NCI-H2081 treated with DMSO at 0.1 percent for 48 hours (cell line): ENCODE data around the gene CUX1.
"Not testable (repeated sequence)": the region's sequence is repeated elsewhere in the genome, so short reads cannot be mapped to it uniquely, and the experiment has no call there.

Experiments
- DNase-seq: peaks from one replicate; lab custom pipeline; 2025; lab: John Stamatoyannopoulos, UW

CUX1 gene

DNA sequence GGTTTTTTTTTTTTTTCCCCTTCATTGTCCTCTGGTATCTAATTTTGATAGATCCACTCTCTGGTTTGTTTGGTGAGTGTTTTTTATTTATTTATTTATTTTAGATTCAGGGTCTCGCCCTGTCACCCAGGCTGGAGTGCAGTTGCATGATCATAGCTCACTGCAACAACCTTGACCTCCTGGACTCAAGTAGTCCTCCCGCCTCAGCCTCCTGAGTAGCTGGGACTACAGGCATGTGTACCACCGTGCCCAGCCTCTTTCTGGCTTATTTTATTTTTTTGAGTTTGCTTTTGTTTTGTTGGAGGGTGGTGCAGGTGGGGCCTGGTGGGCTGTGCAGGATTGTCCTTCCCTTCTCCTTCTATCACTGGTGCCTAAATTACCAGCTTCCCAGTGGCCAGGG, 282.0 kb downstream of the CUX1 start:
- DNase-seq = no peak

DNA sequence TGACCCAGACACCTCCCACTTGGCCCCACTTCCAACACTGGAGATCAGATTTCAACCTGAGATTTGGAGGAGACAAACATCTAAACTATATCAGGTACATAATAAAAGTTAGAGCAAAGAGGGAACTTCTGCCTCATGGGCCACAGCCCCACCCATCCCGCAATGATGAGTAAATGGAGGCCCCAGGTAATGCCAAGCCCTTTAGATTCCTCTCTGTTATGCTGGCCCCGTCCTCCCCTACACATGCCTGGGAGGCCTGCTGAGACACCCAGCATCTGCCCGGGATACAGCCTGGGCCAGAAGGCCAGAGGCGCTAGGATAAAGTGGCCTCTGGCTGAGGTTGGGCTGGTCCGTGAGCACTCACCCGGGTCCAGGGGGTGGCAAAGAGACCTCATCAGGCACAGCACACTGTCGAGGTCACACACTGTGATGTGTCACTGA, 283.7 kb downstream of the CUX1 start:
- DNase-seq = no peak

DNA sequence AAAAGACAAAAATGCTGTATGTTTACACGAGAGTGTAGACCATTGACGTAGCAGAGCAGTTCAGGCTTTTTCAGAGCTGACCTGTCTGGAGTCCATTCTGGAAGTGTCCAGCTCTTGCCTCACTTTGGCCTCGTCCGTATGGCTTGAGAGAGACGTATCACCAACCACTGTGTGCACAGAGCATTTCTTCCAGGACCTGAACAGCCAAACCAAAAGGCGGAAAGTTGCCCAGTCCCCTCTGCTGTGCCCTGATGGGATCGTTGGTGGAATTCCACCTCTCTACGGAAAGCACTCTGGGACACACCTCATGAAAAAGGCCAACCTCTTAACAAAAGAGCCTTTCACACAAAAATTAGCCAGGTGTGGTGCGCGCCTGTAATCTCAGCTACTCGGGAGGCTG, 284.5 kb downstream of the CUX1 start:
- no peak for DNase-seq

DNA sequence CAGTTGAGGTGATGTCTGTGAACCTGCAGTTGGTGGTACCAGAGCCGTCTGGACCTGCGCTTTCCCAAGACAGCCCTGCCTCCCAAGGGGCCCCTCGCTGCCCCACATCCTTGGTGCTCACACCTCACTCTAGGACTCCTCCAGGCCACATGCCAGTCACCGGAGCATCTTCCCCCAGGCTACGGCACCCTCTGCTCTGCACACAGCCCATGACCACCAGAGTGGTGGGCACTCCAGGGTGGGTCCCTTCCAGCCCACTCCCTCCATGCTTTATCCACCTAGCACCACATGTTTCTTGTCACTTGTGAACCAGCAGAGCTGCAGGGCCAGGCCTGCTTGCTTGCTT, 285.6 kb downstream of the CUX1 start:
- no peak for DNase-seq

DNA sequence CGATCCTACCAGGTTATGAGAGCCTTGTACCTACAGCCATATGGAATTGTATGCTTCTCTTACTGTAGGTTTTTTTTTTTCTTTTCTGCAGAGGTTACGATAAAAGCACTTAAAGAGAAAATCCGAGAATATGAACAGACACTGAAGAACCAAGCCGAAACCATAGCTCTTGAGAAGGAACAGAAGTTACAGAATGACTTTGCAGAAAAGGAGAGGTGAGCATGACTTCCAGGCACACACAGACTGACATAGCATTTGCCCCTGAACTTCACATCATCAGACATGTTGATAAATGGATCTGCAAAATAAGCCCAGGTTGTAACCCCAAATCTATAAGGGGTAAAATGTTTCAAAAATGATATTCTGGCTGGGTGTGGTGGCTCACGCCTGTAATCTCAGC, 286.8 kb downstream of the CUX1 start:
- DNase-seq = no peak

DNA sequence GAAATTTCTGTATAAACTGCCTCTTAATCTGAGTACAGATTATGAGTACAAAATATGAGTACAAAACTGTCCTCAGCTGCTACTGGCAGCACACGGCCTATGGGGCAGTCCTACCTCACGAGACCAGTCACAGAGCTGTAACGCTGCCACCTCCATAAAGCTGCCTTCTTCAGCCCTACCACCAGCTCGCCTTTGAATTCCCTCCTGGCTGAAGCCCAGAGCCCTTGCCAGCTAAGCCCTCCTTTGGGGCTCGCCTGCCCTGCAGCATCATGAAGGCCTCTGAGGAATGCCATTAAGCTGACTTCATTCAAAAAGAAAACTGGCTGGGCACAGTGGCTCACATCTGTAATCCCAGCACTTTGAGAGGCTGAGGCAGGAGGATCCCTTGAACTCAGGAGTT, 289.2 kb downstream of the CUX1 start:
- DNase-seq = no peak

DNA sequence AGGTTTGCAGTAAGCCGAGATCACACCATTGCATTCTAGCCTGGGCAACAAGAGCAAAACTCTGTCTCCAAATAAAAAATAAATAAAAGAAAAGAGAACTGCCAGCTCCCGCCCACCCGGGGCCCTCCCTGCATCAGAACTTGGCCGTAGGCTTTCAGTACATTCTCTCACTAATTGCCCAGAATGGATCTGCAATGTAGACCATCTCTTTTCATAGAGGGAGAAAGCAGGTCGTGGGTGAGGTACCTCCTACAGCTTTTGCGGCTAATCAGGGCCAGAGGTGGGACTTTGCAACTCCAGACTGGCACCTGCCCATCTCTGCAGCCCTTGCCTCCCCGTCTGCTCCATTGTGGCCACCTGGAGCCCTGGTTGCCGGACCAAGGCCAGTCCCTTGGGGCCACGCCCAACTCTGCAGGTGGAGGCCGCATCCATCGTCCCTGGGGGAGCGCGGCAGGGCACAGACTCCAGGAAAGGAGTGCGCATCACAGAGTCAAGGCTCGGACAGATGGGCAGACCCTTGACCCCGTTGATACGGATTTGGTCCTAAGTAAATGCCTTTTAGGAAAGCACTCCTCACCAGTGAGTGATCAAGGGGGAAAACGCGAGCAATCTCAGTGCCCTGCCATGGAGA, 290.2 kb downstream of the CUX1 start:
- DNase-seq = no peak

DNA sequence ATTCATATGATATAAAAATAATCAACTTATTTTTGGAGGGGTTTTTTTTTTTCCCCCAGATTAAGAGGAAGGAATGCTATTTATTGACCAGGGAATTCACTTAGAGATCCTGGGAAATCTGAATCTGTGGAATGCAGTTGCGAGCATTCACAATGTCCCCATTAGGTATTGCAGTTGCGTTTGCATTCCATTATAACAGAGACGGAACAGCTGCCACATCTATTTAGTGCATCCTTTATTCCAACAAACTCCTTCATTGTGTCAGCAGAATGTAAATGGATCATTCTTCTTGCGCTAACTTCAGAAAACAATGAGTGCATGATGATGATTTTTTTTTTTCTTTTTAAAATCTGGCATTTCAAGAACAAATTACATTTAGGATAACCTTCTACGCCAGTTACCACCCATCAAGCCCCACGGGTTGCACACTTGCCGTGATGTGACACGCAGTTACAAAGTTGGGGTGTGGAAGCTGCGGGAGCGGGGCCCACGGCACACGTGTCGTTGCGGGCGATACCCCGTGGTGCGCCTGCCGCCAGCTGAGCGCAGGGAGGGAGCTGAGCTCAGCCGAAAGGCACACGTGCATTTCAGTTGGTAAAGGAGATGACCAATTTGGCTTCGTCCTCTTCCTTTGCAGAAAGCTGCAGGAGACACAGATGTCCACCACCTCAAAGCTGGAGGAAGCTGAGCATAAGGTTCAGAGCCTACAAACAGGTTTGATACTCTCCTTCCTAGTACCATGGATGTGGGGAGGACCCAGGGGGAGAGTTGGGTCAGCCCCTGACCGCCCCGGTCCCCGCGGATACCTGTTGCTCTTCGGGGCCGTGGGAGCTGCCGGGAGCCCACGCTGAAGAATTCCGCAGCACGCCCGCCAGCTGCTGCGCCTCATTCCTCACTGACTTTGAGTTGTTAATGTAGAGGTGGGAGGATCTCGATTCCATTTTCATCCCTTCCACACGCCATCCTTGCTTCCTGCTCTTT, 293.9 kb downstream of the CUX1 start:
- no peak for DNase-seq

DNA sequence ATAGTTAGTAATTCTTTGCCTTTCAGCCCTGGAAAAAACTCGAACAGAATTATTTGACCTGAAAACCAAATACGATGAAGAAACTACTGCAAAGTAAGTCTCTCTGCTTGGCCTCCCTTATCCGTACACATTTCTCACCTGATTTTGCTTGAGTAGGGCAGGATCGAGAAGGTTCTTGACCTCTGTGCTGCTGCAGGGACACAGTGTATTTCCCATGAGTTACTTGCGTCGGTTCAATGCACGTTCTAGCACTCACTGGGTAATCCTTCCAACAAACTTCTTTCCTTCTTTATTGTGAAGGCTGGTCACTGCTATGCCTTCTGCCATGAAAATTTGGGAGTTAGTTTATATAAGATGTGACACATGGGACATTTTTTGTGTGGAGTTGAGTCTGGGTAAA, 297.8 kb downstream of the CUX1 start:
- DNase-seq = no peak

DNA sequence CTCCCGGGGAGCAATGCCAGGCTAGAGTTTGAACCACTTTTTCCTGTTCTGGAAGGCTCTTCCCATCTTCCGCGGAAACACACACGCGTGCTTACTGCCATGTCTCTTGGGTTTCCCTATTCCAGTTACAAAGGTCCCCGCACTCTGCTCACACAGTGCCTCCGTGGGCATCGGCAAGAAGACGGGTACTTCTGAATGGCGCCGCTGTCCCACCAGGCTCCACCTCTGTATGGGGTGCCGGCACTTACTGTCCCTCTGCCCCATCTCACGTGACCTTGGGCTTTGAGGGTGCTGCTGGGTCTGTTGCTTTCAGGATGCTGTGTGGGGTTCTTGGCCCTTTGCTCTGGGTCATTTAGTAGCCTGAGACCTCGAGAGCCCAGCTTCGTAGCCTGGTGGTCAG, 298.5 kb downstream of the CUX1 start:
- no peak for DNase-seq

DNA sequence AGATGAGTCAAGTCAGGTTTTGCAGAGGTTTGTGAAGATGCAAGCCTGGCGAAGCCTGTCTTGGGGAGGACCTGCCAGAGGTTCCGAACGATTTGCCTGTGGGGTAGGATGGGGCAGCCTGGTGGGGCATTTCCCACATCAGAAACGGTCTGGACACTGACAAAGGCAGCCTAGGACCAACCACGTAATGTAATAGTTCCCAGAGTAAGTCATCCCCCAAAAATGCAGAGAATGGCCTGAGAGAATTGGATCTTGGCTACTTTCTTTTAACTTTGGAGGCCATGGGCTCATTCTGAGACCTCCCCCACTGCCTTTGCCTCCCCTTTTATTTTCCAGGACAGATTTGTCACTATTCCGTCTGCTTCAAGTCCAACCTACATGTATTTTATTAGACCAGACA, 300.3 kb downstream of the CUX1 start:
- no peak for DNase-seq

DNA sequence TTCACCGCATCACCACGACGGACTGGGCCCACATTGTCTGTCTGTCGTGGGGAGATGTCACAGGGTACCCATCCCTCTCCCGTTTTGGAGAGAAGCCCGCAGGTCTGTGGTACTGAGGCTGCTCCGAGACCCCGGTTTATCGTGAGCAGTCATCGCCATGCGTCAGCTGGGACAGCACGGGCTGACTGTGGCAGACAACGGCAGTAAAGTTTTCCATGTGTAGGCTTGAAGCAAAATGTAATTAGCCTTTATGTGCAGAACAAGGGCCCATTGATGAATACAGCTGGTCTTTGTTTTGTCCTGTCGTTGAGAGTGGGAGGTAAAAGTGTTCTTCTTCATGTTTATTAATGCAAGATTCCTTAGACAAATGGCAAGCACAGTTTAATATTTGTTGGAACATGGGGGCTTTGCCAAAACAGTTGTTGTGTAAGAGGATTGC, 301.8 kb downstream of the CUX1 start:
- no peak for DNase-seq

DNA sequence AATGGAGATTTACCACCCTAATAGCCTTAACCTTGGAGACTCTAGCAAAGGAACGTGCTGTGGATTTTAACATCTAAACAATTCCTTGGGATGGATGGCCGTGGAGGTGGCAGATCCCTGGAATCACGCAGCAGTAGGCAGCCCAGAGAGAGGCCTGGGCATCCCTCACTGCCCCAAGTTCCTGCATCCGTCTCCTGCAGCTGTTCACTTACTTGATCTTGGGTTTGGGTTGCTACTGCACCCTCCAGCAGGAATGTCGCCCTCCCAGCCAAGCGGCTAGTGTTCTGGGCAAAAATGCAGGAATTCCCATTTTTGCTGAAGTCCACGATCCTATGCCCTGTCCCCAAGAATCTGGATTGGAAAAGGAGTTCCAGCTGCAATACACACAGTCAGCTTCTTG, 302.5 kb downstream of the CUX1 start:
- no peak for DNase-seq

DNA sequence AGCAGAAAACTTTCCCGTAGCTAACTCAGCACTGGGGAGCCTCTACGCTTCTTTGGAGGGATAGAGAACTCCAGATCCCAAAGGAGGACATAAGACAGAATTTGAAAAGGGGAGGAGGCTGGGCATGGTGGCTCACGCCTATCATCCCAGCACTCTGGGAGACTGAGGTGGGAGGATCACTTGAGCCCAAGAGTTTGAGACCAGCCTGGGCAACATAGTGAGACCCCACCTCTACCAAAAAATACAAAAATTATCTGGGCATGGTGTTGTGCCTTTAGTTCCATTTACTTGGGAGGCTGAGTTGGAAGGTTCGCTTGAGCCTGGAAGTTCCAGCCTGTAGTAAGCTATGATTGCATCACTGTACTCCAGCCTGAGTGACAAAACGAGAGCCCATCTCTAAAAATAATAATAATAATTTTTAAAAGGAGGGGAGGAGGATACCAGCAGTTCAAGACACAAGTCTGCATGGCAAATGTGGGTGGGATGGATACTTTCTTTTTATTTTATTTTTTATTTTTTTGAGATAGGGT, 303.3 kb downstream of the CUX1 start:
- DNase-seq = no peak

DNA sequence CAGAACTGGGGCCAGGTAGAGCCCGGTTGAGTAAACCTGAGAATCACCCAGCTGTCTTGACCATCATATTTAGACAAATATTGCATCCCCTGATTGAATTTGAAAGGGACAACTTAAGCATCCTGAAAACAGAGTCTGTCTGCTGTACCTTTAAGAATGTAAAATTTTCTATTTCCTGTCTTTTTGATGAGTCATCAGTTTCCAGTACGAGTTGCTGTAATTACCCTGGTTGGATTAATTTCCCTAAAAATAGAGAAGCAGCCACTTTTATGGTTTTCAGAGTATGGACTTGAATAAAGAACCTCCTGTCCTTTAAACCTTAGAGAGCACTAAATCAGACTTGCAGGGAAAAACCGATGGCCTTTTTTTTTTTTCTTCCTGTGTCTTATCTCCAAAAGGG, 304.6 kb downstream of the CUX1 start:
- no peak for DNase-seq

DNA sequence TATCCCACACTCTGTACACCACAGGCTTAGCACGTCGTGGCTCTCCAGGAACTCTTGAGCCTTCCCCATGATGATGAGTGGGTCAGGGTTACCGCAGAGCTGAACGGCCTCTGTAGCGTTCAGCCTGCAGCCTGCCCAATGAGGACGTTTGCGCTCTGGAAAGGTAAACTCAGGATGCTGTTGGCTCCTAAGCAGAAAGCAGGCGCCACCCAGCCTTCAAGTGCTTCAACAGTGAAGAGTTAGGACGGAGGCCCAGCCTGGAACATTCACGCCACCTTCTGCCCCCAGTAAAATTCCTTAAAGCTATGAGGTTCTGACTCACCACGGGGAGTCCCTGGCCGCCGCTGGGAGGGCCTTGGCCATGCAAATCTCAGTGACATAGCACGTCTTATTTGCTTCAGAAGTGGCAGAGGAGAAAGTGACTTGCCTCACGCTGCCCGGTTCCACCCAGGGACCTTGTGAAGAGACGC, 307.7 kb downstream of the CUX1 start:
- DNase-seq = no peak

DNA sequence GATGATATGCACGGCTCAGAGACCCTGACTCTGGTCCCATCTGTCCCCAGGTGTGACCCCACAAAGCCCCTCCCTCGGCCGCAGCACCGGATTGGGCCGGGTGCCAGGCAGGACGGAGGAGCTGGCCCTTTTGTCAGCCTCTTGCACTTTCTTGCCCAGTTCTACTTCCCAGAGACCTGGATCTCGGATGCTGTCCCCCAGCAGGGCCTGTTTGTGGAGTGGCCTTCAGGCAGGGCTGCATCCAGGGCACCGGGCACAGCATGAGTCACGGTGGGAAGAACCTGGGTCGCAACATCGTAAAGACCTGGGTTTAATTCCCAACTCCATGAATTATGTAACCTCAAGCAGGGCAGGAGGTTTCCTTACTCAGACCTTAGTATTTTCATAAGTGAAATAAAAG, 310.9 kb downstream of the CUX1 start:
- no peak for DNase-seq

DNA sequence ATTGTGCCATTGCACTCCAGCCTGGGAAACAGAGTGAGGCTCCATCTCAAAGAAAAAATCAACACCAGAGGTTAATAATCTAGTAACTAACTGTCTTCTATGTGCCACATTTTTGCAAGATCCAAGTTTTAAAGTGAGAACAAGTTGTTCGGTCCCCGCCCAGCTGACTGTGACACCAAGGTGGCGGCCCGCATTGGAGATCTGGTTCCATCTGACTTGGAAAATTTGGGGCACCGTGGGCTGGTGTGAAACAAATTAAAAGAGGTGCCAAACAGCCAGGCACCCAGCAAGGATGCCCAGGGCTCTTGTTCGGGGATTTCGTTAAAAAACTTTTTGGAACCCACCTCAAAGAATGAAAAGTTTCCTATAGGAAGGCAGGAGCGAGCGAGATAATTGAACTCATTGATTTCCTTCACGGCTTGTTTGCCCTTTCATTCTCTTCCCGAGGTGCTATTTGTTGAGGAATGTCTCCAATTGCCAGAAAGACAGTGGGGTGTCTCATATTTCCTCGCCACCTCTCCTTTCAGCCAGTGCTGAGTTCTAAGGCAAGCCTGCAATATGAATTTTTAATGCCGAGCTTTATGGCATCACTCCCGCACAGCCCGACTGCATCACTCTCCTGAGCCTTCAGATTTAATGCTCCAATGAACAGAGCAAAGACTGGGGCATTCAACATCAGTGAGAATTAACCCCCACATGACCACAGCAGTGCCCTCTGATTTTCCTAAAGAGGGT, 312.4 kb downstream of the CUX1 start:
- DNase-seq = no peak

DNA sequence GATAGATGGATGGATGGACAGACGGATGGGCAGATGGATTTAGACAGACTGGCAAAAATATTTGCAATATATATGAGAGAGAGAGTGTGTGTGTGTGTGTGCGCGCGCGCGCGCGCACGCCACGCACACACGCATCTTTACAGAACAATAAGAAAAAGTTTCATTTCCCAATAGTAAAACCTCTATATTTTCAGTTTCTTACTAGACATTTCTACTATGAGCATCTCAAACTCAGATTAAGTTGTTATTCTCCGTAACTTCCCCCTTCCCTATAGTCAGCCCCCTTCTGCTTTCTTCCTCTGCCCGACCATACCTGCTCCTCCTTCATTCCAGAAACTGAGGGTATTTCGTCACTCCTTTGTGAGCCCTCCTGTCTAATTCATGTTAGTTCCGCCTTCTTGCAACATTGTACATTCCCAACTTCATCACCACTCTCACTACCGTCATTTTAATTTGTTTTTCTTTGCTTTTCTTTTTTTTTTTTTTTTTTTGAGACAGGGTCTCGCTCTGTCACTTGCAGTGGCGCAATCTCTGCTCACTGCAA, 314.9 kb downstream of the CUX1 start:
- DNase-seq = no peak

DNA sequence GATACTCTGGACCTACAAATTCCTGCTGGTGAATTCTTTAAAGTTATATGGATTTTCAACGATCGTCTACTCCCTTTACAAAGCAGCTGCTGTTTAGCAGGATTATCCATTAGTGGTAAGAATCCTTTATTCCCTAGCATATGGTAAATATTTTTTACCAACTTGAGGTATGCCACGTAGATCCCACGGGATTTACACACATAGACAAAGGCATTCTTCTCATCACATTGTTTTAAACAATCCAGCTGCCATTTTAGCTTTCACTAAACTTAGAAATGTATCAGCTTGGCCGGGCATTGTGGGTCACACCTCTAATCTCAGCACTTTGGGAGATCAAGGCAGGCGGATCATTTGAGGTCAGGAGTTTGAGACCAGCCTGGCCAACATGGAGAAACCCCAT, 321.2 kb downstream of the CUX1 start:
- no peak for DNase-seq

DNA sequence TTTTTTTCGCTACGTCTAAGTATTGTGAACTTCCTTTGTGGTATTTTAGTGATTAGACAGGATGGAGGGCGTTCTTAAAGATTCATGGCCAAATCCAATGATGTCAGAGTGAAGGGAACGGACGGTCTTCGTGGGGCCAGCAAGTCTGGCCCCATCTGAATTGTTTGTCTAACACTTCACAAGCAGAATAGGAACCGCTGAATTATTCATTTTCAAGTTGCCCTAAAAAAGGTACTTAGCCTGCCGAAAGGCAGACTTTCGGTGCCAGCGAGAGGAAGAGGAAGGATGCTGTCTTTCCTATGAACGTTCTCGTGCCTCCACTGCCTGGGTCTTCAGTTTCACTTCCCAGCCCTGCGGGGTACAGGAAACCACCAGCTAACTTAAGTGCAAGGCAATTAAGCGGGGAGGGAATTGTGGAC, 323.5 kb downstream of the CUX1 start:
- no peak for DNase-seq

DNA sequence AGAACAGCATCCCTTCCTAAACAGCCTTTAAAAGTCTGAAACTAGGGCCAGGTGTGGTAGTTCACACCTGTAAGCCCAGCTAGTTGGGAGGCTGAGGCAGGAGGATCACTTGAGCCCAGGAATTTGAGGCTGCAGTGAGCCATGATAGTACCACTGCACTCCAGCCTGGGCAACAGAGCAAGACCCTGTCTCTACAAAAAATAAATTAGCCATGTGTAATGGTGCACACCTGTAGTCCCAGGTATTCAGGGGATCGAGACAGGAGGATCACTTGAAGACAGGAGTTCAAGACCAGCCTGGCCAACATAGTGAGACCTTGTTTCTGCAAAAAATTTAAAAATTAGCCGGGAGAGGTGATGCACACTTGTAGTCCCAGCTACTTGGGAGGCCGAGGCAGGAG, 325.0 kb downstream of the CUX1 start:
- not testable (repeated sequence) for DNase-seq
